ENCODE results near the gene NOC4L.
"Not testable (repeated sequence)": the region's sequence is repeated elsewhere in the genome, so short reads cannot be mapped to it uniquely, and the experiment has no call there.

NOC4L gene

GRCh38 chr12:132124766-132125425, 19.4 kb upstream of the NOC4L start:
- DNase-seq, result no peak

GRCh38 chr12:132125736-132126135, 18.5 kb upstream of the NOC4L start:
- DNase-seq, result no peak

GRCh38 chr12:132127041-132127440, 17.2 kb upstream of the NOC4L start:
- DNase-seq, result no peak

- no peak for DNase-seq
Observed at GRCh38 chr12:132129007-132129406, 15.2 kb upstream of the NOC4L start.

GRCh38 chr12:132130690-132131089, 13.6 kb upstream of the NOC4L start:
- DNase-seq, result no peak

DNA sequence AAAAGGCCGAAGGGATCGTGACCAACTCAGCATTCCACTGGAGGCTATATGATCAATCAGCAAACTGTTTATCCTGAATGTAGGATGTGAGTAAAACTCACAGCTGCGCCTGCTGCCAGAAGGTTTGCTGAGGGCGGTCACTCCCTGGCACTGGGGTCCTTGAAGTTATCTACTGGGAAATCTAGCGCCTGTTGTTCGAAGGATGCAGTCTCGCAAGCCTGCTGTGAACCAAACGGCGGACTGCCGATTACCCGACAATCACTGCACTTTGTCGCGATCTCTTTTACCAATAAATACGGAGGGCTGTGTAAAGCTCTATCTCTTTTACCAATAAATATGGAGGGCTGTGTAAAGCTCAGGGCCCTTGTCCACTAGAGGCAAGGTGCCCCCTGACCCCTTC, 13.0 kb upstream of the NOC4L start:
- DNase-seq, result no peak

- no peak for DNase-seq
Observed at GRCh38 chr12:132131952-132132351, 12.3 kb upstream of the NOC4L start.

GRCh38 chr12:132132609-132133430, 11.4 kb upstream of the NOC4L start:
- no peak for DNase-seq

DNA sequence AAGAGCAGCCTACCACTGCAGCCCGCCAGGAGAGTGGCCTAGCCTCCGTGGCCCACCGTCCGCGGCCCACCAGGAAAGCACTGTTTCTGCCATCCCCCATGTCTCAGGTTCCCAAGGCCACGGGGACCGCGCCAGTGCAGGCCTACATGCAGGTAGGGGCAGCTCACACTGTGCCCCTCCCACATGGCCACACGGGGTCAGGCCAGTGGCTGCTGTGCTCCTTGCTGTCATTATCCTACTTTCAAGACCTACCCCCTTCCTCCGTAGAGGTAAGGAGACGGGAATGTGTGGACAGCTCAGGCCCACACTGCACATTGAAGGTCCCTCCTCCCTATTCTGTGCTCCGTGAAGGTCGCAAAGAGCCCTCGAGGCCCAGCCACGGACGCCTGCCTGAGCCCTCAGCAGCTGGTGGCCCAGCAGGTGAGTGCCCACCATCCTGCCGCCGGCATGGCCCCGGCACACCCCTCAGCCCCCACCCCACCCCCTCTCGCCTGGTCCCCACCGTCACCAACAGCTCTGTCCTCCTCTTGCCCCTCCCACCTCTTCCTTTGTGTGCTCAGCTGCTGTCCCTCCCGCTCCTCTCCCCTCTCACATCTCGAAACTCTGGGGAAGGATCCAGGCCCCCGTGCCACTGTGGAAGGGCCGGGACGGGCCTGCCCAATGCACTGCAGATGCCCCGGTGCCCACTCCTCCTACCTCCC, 10.2 kb upstream of the NOC4L start:
- no peak for DNase-seq

- not testable (repeated sequence) for DNase-seq
Observed at GRCh38 chr12:132134653-132135183, 9.5 kb upstream of the NOC4L start.

GRCh38 chr12:132136226-132136625, 8.0 kb upstream of the NOC4L start:
- DNase-seq, result not testable (repeated sequence)

- no peak for DNase-seq
Observed at GRCh38 chr12:132137483-132138125, 6.7 kb upstream of the NOC4L start.

- no peak for DNase-seq
Observed at GRCh38 chr12:132138941-132139871, 5.1 kb upstream of the NOC4L start.

GRCh38 chr12:132139912-132140311, 4.3 kb upstream of the NOC4L start:
- no peak for DNase-seq

DNA sequence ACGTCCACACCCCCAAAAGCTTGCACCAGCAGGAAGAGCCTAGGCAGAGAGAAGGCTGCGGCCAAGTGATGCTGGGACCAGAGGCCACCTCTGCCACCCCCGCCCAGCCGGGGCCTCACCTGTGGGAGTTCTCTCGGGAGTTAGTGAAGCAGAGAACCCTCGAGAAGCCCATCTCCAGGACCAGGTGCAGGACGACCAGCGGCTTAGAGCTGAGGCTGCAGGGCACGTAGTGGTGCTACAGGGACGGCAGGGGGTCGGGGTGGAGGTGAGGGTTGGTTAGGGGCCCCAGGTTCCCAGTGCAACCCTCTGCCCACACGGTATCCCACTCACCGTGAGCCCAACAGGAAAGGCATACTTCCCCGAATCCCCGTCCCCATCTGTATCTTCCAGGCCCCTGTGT, 3.8 kb upstream of the NOC4L start:
- no peak for DNase-seq

DNA sequence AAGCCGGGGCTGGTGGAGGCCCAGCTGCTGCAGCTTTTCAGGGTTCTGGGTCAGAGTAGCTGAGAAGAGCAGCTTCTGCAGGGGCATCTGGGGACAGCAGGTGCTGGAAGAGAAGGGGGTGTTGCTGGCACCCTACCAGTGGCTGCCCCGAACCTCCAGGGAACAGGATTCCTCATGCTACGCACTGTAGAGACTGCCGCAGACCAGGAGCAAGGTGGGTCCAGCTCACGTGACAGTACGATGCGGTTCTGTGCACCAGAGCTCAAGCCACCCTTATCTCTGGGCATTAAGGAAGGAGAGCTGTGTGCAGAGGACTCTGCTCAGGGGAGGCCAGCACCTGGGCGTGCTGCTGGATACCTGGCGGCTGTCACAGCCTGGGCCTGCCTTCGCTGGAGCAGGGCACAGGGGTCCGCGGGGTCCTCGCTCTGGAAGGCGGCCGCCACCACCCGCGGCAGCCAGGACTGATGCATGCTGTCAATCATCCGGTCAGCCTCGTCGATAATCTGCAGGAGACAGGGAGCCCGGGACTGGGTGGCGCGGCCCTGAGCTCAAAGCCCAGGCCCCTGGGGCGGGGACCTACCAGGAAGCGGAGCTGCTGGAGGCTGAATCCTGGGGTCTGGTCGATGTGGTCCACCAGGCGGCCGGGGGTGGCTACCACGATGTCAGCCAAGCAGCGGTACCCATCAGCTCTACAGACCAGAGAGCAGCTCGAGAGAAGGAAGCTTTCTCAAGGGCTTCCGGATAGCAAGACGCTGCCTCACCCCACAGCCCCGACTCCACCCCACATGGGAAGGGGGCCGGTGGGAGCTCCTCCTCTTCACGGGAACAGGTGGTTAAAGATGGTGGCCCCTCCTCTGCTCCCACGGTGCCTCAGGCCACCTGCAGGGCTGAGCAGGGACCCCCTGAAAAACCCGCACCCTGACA, 3.1 kb upstream of the NOC4L start:
- no peak for DNase-seq

GRCh38 chr12:132141976-132142678, 2.1 kb upstream of the NOC4L start:
- no peak for DNase-seq

- DNase-seq, result no peak
Observed at GRCh38 chr12:132142679-132143335, 1.4 kb upstream of the NOC4L start.

- DNase-seq, result peak; percentile 19 to 37
Observed at GRCh38 chr12:132143336-132144071, 753 bp upstream of the NOC4L start.

All from activated CD4-positive, alpha-beta T cell treated with anti-CD3 and anti-CD28 coated beads, Interleukin-2, amount 50 U/mL, for 4 hours (primary cell).